PFSK-1 (cell line): ENCODE measurements around the gene LIN7A.

Source experiments
- POLR2AphosphoS5 ChIP-seq: IDR thresholded peaks from 2 replicates; pipeline ENCODE4 v1.6.1; 2012; ENCODE audit warnings: low read depth, mild to moderate bottlenecking, control low read depth, low read length, moderate library complexity
- REST ChIP-seq, 2 experiments: IDR thresholded peaks; 2 replicates each; pipeline versions ENCODE4 v1.6.1 to v1.8.0; 2011 to 2012; ENCODE audit warnings: low read depth in 2 of 2, low read length in 2 of 2, control low read depth in 1 of 2, inconsistent platforms in 1 of 2, mild to moderate bottlenecking in 1 of 2, moderate library complexity in 1 of 2; ENCODE audit not compliant: insufficient read depth in 1 of 2
- SIN3A ChIP-seq: IDR thresholded peaks from 2 replicates; pipeline ENCODE4 v1.6.1; 2012; ENCODE audit warnings: mild to moderate bottlenecking, low read length, moderate library complexity, borderline replicate concordance; ENCODE audit not compliant: insufficient read depth
- TAF1 ChIP-seq: IDR thresholded peaks from 2 replicates; pipeline ENCODE4 v1.6.1; 2012; ENCODE audit warnings: low read length, control low read depth, borderline replicate concordance; ENCODE audit not compliant: insufficient read depth

- TF ChIP-seq TAF1: no peak
- TF ChIP-seq SIN3A: no peak
- TF ChIP-seq REST (IDR thresholded peaks at IDR 0.05; ENCODE audit: insufficient read depth in 1 of 2, low read depth in 2 of 2, low read length in 2 of 2): no peak
- TF ChIP-seq POLR2AphosphoS5: no peak
Observed at GRCh38 chr12:80943338-80943737, 5.6 kb upstream of the LIN7A start.
